ENCODE measurements around the gene RPS6KC1.

DNA sequence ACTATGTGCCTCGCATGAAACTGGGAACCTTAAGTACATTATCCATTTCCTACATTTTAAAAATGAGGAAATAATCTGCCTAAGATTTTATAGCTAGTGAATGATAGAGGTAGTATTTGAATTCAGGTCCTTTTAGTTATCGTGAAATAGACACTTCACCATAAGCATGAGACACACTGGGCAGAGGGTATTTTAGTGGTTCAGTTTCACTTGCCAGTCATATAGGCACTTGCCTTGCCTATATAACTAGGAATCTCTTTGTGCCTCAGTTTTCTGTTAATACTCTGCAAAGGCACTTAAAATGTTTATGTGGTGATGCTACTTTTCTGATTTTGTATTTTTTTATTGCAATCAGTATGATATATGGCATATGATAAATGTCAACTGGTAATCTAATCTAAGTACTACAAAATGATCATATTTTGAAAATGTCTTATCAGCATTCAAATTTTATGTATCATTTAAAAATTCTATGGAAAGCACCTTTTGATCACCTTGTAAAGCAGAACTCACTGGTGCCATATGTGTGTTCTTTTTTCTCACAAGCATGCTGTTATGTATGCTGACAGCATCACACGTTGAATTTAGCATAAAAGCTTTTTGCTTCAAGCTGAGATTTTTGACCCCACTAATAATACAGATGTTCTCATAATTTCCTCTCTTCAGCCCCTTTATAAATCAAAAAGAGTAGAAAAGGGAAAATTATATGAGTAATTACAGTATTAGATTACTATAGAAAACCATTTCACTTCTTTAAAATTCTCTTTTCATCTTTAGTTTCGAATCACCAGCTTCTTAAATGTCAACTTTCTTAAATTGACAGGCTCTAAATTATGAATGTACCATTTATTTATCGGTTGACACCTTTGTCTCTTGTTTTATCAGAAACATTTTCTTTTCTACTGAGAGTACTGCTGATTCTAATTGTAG lies 52.6 kb downstream of the RPS6KC1 start:
- TF ChIP-seq, protein P1, sequence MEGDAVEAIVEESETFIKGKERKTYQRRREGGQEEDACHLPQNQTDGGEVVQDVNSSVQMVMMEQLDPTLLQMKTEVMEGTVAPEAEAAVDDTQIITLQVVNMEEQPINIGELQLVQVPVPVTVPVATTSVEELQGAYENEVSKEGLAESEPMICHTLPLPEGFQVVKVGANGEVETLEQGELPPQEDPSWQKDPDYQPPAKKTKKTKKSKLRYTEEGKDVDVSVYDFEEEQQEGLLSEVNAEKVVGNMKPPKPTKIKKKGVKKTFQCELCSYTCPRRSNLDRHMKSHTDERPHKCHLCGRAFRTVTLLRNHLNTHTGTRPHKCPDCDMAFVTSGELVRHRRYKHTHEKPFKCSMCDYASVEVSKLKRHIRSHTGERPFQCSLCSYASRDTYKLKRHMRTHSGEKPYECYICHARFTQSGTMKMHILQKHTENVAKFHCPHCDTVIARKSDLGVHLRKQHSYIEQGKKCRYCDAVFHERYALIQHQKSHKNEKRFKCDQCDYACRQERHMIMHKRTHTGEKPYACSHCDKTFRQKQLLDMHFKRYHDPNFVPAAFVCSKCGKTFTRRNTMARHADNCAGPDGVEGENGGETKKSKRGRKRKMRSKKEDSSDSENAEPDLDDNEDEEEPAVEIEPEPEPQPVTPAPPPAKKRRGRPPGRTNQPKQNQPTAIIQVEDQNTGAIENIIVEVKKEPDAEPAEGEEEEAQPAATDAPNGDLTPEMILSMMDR (IDR thresholded peaks at IDR 0.05), result no peak
- TF ChIP-seq EZH2 (IDR thresholded peaks at IDR 0.05; ENCODE audit: borderline replicate concordance, insufficient read depth, low read depth, low read length, poor library complexity, severe bottlenecking), result no peak
